Thyroid gland (tissue), 4 donors: Measurements from ENCODE around the gene PYROXD2.

Experiments used
- CTCF ChIP-seq, 6 experiments: fragments of 200-600 bp in 3 of 6; fragments of 450-650 bp in 3 of 6; sonication (generic) in 3 of 6; IDR thresholded peaks; one replicate each; pipeline ENCODE4 v1.5.1; 2016 to 2019; ENCODE audit warnings: antibody characterized with exemption in 6 of 6, mild to moderate bottlenecking in 2 of 6, inconsistent platforms in 1 of 6, moderate library complexity in 1 of 6
- POLR2A ChIP-seq, 2 donors: fragments of 450-650 bp; IDR thresholded peaks; one replicate each; pipeline ENCODE4 v1.6.1; 2017; ENCODE audit warnings: antibody characterized with exemption in 2 of 2, mild to moderate bottlenecking in 2 of 2, moderate library complexity in 1 of 2

DNA sequence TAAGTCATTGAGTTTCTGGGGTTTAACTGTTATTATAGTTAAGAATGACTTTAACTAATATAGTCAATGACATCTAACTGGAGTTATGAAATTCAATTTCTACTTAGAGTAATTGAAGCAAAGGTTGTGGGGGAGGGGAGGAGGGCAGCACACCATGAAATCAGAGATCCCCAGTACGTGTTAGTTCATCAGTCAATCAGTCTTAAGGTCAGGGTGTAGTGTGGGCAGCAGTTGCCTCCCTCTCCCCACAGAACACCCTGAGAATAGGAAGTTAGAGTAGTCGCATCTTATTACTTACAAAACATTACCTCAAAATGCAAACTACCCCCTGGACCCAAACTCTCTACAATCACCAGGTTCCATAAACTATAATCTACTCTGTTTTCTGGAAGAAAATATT lies 38.7 kb upstream of the PYROXD2 start:
- TF ChIP-seq POLR2A (IDR thresholded peaks at IDR 0.05) = no peak
- TF ChIP-seq CTCF (IDR thresholded peaks at IDR 0.05) = no peak
